Neural progenitor cell (in vitro differentiated cells): ENCODE data around the gene MRGPRE. TPM values are rescaled to one million over a fixed set of nuclear protein-coding genes. Genes with fewer than 3 reads are reported as not detected.

Experiments
- DNase-seq: peaks from one replicate; pipeline ENCODE4 v3.0.0-alpha.2; 2016; ENCODE audit warnings: low spot score
- H2AFZ ChIP-seq: fragments of 200-600 bp; sonication (generic); replicated peaks from 2 replicates; pipeline ENCODE4 v1.6.1; 2016; ENCODE audit warnings: antibody characterized with exemption
- H3F3A ChIP-seq: fragments of 200-600 bp; sonication (generic); 2 replicates; pipeline ENCODE4 v1.6.1; 2016; ENCODE audit warnings: antibody characterized with exemption, low read depth
- H3K27ac ChIP-seq: fragments of 200-600 bp; sonication (generic); 2 replicates; pipeline ENCODE4 v1.5.1; 2016; ENCODE audit warnings: mild to moderate bottlenecking
- H3K27me3 ChIP-seq: fragments of 200-600 bp; sonication (generic); 2 replicates; pipeline ENCODE4 v1.6.1; 2016; ENCODE audit warnings: mild to moderate bottlenecking, moderate library complexity
- H3K36me3 ChIP-seq: fragments of 200-600 bp; sonication (generic); 2 replicates; pipeline ENCODE4 v1.5.1; 2016
- H3K4me1 ChIP-seq: fragments of 200-600 bp; sonication (generic); 2 replicates; pipeline ENCODE4 v1.6.1; 2016; ENCODE audit warnings: mixed run types
- H3K4me2 ChIP-seq: fragments of 200-600 bp; sonication (generic); 2 replicates; pipeline ENCODE4 v1.6.1; 2016
- H3K4me3 ChIP-seq: fragments of 200-600 bp; sonication (generic); 2 replicates; pipeline ENCODE4 v1.5.1; 2016
- H3K79me2 ChIP-seq: fragments of 200-600 bp; sonication (generic); 2 replicates; pipeline ENCODE4 v1.6.1; 2016; ENCODE audit warnings: low read depth
- H3K9ac ChIP-seq: fragments of 200-600 bp; sonication (generic); 2 replicates; pipeline ENCODE4 v1.6.1; 2016
- H3K9me3 ChIP-seq: fragments of 200-600 bp; sonication (generic); 2 replicates; pipeline ENCODE4 v1.5.1; 2016; ENCODE audit warnings: low read depth
- H4K20me1 ChIP-seq: fragments of 200-600 bp; sonication (generic); 2 replicates; pipeline ENCODE4 v1.6.1; 2016; ENCODE audit warnings: low read depth
- H3K27ac Mint-ChIP-seq: 3 replicates; pipeline ENCODE4 v1.8.0; 2021; ENCODE audit warnings: mixed read lengths
- H3K27me3 Mint-ChIP-seq: 2 replicates; pipeline ENCODE4 v1.8.0; 2022; ENCODE audit warnings: low read depth, mild to moderate bottlenecking, inconsistent platforms, moderate library complexity, mixed read lengths; ENCODE audit not compliant: insufficient read depth
- H3K36me3 Mint-ChIP-seq: 3 replicates; pipeline ENCODE4 v1.8.0; 2021; ENCODE audit warnings: mixed read lengths
- H3K4me1 Mint-ChIP-seq: 3 replicates; pipeline ENCODE4 v1.8.0; 2021; ENCODE audit warnings: mixed read lengths
- H3K4me3 Mint-ChIP-seq: 3 replicates; pipeline ENCODE4 v1.8.0; 2021; ENCODE audit warnings: mild to moderate bottlenecking, moderate library complexity, mixed read lengths
- H3K9me3 Mint-ChIP-seq: 3 replicates; pipeline ENCODE4 v1.8.0; 2020; ENCODE audit warnings: mixed read lengths
- CTCF ChIP-seq: fragments of 200-600 bp; sonication (generic); IDR thresholded peaks from 2 replicates; pipeline ENCODE4 v1.5.1; 2017; ENCODE audit warnings: antibody characterized with exemption, mild to moderate bottlenecking
- EZH2 ChIP-seq: fragments of 200-600 bp; sonication (generic); IDR thresholded peaks from 2 replicates; pipeline ENCODE4 v1.6.1; 2017; ENCODE audit warnings: antibody characterized with exemption, mild to moderate bottlenecking, moderate library complexity
- EZH2phosphoT487 ChIP-seq: fragments of 200-600 bp; sonication (generic); IDR thresholded peaks from 2 replicates; pipeline ENCODE4 v1.6.1; 2017; ENCODE audit warnings: antibody characterized with exemption
- total RNA-seq: library from RNA; depleted of rRNA; stranded (reverse); fragments of >200 nt; gene quantifications from 2 replicates; pipeline ENCODE4 v1.2.3, GENCODE V29; 2015; ENCODE audit warnings: low replicate concordance

MRGPRE gene
- total RNA-seq, 1 donor from 2014 or later: not detected

GRCh38 chr11:3184732-3185347 is 47.4 kb downstream of the MRGPRE start:
- no peak overlapping the region for H3K4me3 Mint-ChIP-seq
- peak overlapping the region; percentile 12 for H3K27ac Mint-ChIP-seq
- H3K79me2 ChIP-seq: no peaks in the 10 kb centered on the region
- TF ChIP-seq EZH2 (no peak), CTCF (no peak), EZH2phosphoT487 (no peak)
- H3K4me1 Mint-ChIP-seq: peaks cover 19% of the 10 kb centered on the region
- no peak for DNase-seq
- peaks cover 14% of the 10 kb centered on the region for H3F3A ChIP-seq
- H2AFZ ChIP-seq: no peak overlapping the region
- no peaks in the 10 kb centered on the region for H3K36me3 ChIP-seq
- no peak overlapping the region for H3K4me2 ChIP-seq
- H3K4me1 ChIP-seq: peaks cover 9% of the 10 kb centered on the region
- H3K27me3 ChIP-seq: no peaks in the 10 kb centered on the region
- peaks cover 7% of the 10 kb centered on the region for H3K27me3 Mint-ChIP-seq
- H4K20me1 ChIP-seq: no peaks in the 10 kb centered on the region
- no peak overlapping the region for H3K9ac ChIP-seq
- peaks cover 4% of the 10 kb centered on the region for H3K9me3 Mint-ChIP-seq
- no peaks in the 10 kb centered on the region for H3K36me3 Mint-ChIP-seq
- H3K4me3 ChIP-seq: no peak overlapping the region
- no peaks in the 10 kb centered on the region for H3K9me3 ChIP-seq
- H3K27ac ChIP-seq: no peak overlapping the region

GRCh38 chr11:3183523-3183922 is 48.7 kb downstream of the MRGPRE start:
- peaks cover 6% of the 10 kb centered on the region for H3K27me3 Mint-ChIP-seq
- H3K36me3 Mint-ChIP-seq: no peaks in the 10 kb centered on the region
- peaks cover 7% of the 10 kb centered on the region for H3K4me1 Mint-ChIP-seq
- Histone ChIP-seq H3K4me3 (no peak overlapping the region), H3K36me3 (no peaks in the 10 kb centered on the region), H3K9ac (no peak overlapping the region), H3F3A (peaks cover 3% of the 10 kb centered on the region), H3K27me3 (no peaks in the 10 kb centered on the region), H3K4me2 (no peak overlapping the region), H3K79me2 (no peaks in the 10 kb centered on the region), H2AFZ (no peak overlapping the region), H4K20me1 (no peaks in the 10 kb centered on the region), H3K4me1 (no peaks in the 10 kb centered on the region), H3K9me3 (no peaks in the 10 kb centered on the region), H3K27ac (no peak overlapping the region)
- no peak overlapping the region for H3K4me3 Mint-ChIP-seq
- H3K27ac Mint-ChIP-seq: no peak overlapping the region
- H3K9me3 Mint-ChIP-seq: peaks cover 4% of the 10 kb centered on the region
- TF ChIP-seq EZH2phosphoT487 (no peak), EZH2 (no peak), CTCF (no peak)
- DNase-seq: no peak

- no peak overlapping the region for H3K4me3 Mint-ChIP-seq
- H3K4me1 Mint-ChIP-seq: no peaks in the 10 kb centered on the region
- peaks cover 4% of the 10 kb centered on the region for H3K9me3 Mint-ChIP-seq
- Histone ChIP-seq H3K27ac (no peak overlapping the region), H4K20me1 (no peaks in the 10 kb centered on the region), H3F3A (no peaks in the 10 kb centered on the region), H3K36me3 (no peaks in the 10 kb centered on the region), H2AFZ (no peak overlapping the region), H3K79me2 (no peaks in the 10 kb centered on the region), H3K4me2 (no peak overlapping the region), H3K4me3 (no peak overlapping the region), H3K4me1 (no peaks in the 10 kb centered on the region), H3K9ac (no peak overlapping the region), H3K27me3 (no peaks in the 10 kb centered on the region), H3K9me3 (no peaks in the 10 kb centered on the region)
- no peak overlapping the region for H3K27ac Mint-ChIP-seq
- H3K27me3 Mint-ChIP-seq: peaks cover 6% of the 10 kb centered on the region
- DNase-seq: no peak
- TF ChIP-seq EZH2 (no peak), EZH2phosphoT487 (no peak), CTCF (no peak)
- H3K36me3 Mint-ChIP-seq: no peaks in the 10 kb centered on the region
Observed at GRCh38 chr11:3182462-3182852, 49.8 kb downstream of the MRGPRE start.
